Breast epithelium (tissue), 4 donors: Measurements from ENCODE around the gene PAFAH1B1. TPM values are rescaled to one million over a fixed set of nuclear protein-coding genes. Genes with fewer than 3 reads are reported as not detected.
A peak's percentile ranks its signal among the peaks of the same experiment; 100 is the strongest.

Experiments used
- DNase-seq, 2 donors: peaks; one replicate each; pipeline ENCODE4 v3.0.0-alpha.2; 2019; ENCODE audit warnings: low spot score in 2 of 2
- H3K27ac ChIP-seq, 2 donors: fragments of 200-600 bp; sonication (generic) in 1 of 2; one replicate each; pipeline ENCODE4 v1.5.1; 2016 to 2019; ENCODE audit warnings: mild to moderate bottlenecking in 1 of 2
- H3K27me3 ChIP-seq, 2 donors: fragments of 200-600 bp; sonication (generic) in 1 of 2; one replicate each; pipeline versions ENCODE4 v1.5.1 to v1.6.0; 2017 to 2019; ENCODE audit warnings: control low read depth in 1 of 2, mild to moderate bottlenecking in 1 of 2
- H3K36me3 ChIP-seq: fragments of 200-600 bp; one replicate; pipeline ENCODE4 v1.5.1; 2019
- H3K4me1 ChIP-seq, 2 donors: fragments of 200-600 bp; sonication (generic); one replicate each; pipeline ENCODE4 v1.5.1; 2016 to 2019; ENCODE audit warnings: control low read depth in 1 of 2
- H3K4me3 ChIP-seq, 3 donors: fragments of 200-600 bp; sonication (generic); 1 replicate in 2 of 3; 2 replicates in 1 of 3; pipeline ENCODE4 v1.5.1; 2016 to 2019; ENCODE audit warnings: mild to moderate bottlenecking in 3 of 3, moderate library complexity in 2 of 3
- H3K9me3 ChIP-seq, 2 donors: fragments of 200-600 bp; sonication (generic) in 1 of 2; one replicate each; pipeline ENCODE4 v1.5.1; 2016 to 2019; ENCODE audit warnings: control low read depth in 1 of 2
- POLR2A ChIP-seq: fragments of 450-650 bp; IDR thresholded peaks from one replicate; pipeline ENCODE4 v1.6.1; 2016; ENCODE audit warnings: antibody characterized with exemption, mild to moderate bottlenecking, moderate library complexity
- POLR2AphosphoS5 ChIP-seq, 3 donors: sonication (generic); formaldehyde crosslinking; IDR thresholded peaks; one replicate each; pipeline ENCODE4 v1.6.1; 2017; ENCODE audit warnings: antibody characterized with exemption in 3 of 3
- intact Hi-C: fragments of 100-400 bp; cut with DNase I; formaldehyde crosslinking; loops from one replicate; pipeline ENCODE4 v1.15.1; 2023; ENCODE audit warnings: low total_unique reads
- total RNA-seq, 3 donors: library from RNA; depleted of rRNA; stranded (reverse); fragments of >200 nt; gene quantifications; one replicate each; pipeline ENCODE4 v1.1.0, GENCODE V29; 2016
- TF ChIP-seq, protein P1 (sequence below), 3 donors: fragments of 450-650 bp; IDR thresholded peaks; one replicate each; pipeline ENCODE4 v1.5.1; 2016 to 2017; ENCODE audit warnings: antibody characterized with exemption in 3 of 3, mild to moderate bottlenecking in 3 of 3, moderate library complexity in 3 of 3

The PAFAH1B1 gene
- total RNA-seq, 3 donors from 2014 or later = 99.5 to 134 (median 119) TPM

DNA sequence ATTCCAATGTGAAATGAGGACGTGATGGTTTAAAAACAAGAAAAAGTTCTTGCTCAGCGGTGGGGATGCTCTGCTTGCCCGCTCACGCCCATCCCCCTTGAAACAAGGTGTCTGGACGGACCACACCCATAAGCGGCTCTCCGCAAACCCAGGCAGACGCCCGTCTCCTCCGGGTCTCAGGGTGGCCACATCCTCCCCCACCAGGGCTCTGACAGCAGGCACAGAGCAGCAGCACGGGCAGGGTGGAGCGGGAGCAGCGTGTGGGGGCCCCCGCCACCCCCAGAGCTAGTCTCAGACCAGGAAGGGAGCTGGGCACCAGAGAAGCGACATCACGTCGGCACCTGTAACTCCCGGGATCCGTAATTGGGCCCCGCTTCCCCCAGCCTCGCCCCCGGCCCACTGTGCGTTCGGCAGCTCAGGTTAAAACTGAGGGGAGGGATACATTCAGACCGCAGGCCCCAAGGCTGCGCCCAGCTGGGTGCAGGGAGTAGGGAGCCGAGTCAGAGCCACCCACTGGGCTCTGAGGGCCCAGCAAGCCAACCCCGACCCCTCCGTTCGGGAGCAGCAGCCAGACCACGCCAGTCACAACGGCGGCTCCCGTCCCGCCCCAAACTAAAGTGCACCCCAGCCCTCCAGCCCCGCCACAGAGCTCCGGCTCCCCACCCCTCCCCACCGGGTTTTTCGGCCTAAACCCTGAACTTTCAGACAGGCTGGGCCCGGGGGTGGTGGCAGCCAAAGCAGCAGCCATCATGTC is 96.1 kb downstream of the PAFAH1B1 start:
- TF ChIP-seq POLR2AphosphoS5 (IDR thresholded peaks at IDR 0.05) (no peak), POLR2A (no peak)
- TF ChIP-seq, protein P1, sequence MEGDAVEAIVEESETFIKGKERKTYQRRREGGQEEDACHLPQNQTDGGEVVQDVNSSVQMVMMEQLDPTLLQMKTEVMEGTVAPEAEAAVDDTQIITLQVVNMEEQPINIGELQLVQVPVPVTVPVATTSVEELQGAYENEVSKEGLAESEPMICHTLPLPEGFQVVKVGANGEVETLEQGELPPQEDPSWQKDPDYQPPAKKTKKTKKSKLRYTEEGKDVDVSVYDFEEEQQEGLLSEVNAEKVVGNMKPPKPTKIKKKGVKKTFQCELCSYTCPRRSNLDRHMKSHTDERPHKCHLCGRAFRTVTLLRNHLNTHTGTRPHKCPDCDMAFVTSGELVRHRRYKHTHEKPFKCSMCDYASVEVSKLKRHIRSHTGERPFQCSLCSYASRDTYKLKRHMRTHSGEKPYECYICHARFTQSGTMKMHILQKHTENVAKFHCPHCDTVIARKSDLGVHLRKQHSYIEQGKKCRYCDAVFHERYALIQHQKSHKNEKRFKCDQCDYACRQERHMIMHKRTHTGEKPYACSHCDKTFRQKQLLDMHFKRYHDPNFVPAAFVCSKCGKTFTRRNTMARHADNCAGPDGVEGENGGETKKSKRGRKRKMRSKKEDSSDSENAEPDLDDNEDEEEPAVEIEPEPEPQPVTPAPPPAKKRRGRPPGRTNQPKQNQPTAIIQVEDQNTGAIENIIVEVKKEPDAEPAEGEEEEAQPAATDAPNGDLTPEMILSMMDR (IDR thresholded peaks at IDR 0.05) = no peak
- no peak overlapping the region for H3K4me3 ChIP-seq
- H3K9me3 ChIP-seq = no peaks in the 10 kb centered on the region
- intact Hi-C loops = no loop called here
- H3K27me3 ChIP-seq = no peaks in the 10 kb centered on the region
- DNase-seq = peak in 1 of 2 donors; percentile 15
- H3K27ac ChIP-seq = no peak overlapping the region
- H3K36me3 ChIP-seq = no peaks in the 10 kb centered on the region
- H3K4me1 ChIP-seq = peaks cover 0 to 3% of the 10 kb centered on the region in 2 donors

DNA sequence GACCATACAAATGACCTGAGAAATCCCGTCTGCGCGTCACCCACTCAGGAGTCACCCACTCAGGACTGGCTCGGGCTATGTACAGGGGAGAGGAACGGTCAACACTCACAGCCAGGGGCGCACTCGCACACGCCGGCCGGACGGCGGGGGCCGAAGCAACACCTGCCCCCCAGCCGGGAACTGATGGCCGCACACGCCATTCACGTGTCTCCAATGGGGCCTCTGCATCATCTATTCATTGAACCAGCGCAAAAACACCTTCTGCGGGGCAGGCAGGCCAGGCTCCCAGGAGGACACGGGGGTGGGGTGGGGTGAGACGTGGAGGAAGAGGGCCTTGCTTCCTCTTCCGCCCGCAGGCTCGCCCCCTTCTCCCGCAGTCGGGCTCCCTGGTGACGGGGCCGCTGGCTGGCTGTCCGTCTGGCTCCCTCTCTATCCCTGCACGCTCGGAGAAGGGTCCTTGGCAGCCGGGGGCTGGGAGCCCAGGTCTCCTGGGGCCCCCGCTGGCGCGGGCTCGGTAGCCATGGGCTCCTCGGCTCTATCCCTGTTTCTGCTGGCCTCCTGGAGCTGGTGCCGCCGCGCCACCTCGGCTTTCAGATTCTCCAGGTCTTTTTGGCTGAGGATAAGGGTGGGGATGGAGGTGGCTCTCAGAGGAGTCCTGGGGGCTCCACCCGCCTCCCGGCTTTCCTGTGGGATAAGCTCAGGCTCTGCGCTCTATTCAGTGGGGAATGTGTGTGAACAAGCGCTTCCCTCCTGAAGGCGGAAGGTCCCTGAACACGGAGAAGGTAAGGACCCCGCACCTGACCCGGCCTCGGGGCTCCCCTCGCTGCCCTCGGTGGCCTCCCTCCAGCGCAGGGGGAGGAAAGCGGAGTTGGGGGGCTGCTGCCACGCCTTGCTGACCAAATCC is 97.0 kb downstream of the PAFAH1B1 start:
- H3K9me3 ChIP-seq = no peaks in the 10 kb centered on the region
- H3K4me1 ChIP-seq = peaks cover 0 to 3% of the 10 kb centered on the region in 2 donors
- no peaks in the 10 kb centered on the region for H3K36me3 ChIP-seq
- TF ChIP-seq POLR2A = no peak
- TF ChIP-seq, protein P1 (IDR thresholded peaks at IDR 0.05) = no peak
- no peak for TF ChIP-seq POLR2AphosphoS5 (IDR thresholded peaks at IDR 0.05)
- no peak overlapping the region for H3K4me3 ChIP-seq
- no peaks in the 10 kb centered on the region for H3K27me3 ChIP-seq
- no peak overlapping the region for H3K27ac ChIP-seq
- intact Hi-C loops = no loop called here
- DNase-seq = peak; percentile 16 to 31

DNA sequence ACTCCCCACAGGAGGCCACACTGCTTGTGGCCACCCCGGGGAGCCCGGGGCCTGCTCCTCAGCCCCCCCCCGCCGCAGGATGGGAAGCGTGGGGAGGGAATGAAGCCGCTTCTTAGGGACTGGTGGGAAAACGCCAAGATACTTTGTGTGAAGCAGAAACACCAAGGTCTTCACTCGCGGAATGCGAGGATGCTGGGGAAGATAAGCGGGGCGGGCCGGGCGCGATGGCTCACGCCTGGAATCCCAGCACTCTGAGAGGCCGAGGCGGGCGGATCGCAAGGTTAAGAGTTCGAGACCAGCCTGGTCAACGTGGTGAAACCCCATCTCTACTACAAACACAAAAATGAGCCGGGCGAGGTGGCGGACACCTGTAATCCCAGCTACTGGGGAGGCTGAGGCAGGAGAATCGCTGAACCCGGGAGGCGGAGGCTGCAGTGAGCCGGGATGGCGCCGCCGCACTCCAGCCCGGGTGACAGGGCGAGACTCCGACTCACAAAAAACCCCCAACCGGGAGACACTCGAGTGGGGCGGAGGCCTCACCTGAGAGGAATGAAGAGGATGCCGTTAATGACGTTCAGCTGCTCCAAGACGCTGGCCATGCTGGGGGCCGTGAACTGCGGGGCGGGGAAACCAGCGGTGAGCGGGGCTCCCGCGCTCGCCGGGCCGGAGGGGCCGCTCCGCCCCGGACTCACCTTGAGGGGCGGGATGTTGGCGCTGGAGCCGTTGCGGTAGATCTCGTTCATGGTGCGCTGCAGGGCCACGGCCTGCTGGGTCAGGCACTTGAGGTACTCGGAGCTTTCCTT is 97.8 kb downstream of the PAFAH1B1 start:
- Histone ChIP-seq H3K36me3 (peaks cover 3% of the 10 kb centered on the region), H3K27me3 (no peaks in the 10 kb centered on the region), H3K9me3 (no peaks in the 10 kb centered on the region), H3K4me1 (peaks cover 0 to 3% of the 10 kb centered on the region in 2 donors), H3K27ac (no peak overlapping the region), H3K4me3 (no peak overlapping the region)
- TF ChIP-seq, protein P1 (IDR thresholded peaks at IDR 0.05) = no peak
- TF ChIP-seq POLR2AphosphoS5 (IDR thresholded peaks at IDR 0.05) = no peak
- no peak for TF ChIP-seq POLR2A
- intact Hi-C loops = no loop called here
- DNase-seq = peak; percentile 15 to 47

DNA sequence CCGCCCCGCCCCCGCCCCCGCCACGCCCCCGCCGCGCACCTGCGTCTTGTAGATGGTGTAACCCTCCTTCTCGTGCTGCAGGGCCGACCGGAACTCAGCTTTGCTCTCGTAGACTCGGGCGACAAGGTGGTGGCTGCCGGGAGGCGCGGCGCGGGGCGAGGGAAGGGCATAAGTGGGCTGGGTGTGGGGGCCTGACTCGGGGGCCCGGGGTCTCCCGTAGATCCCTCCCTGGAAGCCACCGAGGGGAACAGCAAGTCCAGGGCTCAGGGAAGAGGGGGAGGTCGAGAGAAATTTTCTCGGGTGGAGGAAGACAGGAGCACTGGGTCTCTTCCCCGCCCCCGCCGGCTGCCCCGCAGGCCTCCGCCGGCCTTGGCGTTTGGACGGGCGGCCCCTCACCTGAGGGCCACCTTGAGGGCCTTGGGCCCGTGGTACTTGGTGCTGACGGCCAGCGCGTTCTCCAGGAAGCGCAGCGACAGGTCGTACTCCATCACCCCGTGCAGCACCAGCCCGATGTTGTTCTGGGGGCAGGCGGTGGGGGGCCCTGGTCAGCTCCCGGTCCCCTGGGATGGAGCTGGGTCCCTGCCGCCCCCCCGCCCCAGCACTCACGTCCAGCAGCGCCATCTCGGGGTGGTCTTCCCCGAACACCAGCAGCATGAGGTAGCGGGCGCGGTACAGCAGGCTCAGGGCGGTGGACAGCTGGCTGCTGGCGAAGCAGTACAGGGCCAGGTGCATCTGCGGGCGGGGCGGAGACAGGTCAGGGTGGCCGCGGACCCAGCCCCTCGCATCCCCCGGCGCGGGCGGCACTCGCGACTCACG is 98.7 kb downstream of the PAFAH1B1 start:
- Histone ChIP-seq H3K9me3 (no peaks in the 10 kb centered on the region), H3K36me3 (peaks cover 6% of the 10 kb centered on the region), H3K27ac (no peak overlapping the region), H3K4me3 (no peak overlapping the region), H3K27me3 (no peaks in the 10 kb centered on the region), H3K4me1 (peaks cover 0 to 3% of the 10 kb centered on the region in 2 donors)
- TF ChIP-seq POLR2AphosphoS5 (IDR thresholded peaks at IDR 0.05) = no peak
- DNase-seq = peak; percentile 16 to 50
- intact Hi-C loops = no loop called here

DNA sequence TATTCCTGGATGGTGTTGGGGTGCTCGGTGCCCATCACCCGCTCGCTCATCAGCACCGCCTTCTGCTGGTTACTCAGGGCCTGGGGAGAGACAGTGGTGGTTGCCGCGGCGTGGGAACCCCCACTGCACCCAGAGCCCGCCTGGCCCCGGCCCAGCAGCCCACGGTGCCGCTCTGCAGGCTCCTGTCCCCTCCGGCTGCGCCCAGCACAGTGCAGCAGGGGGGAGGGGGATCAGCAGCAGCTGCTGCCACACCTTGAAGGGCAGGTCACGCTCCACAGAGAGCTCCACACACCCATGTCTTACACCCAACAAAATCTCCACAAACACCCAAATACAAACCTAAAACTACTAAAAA is 99.3 kb downstream of the PAFAH1B1 start:
- peaks cover 0 to 3% of the 10 kb centered on the region in 2 donors for H3K4me1 ChIP-seq
- peaks cover 11% of the 10 kb centered on the region for H3K36me3 ChIP-seq
- DNase-seq = peak; percentile 16 to 28
- H3K27me3 ChIP-seq = no peaks in the 10 kb centered on the region
- intact Hi-C loops = no loop called here
- no peak overlapping the region for H3K4me3 ChIP-seq
- H3K9me3 ChIP-seq = no peaks in the 10 kb centered on the region
- H3K27ac ChIP-seq = no peak overlapping the region
- TF ChIP-seq, protein P1 (IDR thresholded peaks at IDR 0.05) = no peak
